Measurements from ENCODE around the gene PSG7.
"Not testable (repeated sequence)": the region's sequence is repeated elsewhere in the genome, so short reads cannot be mapped to it uniquely, and the experiment has no call there.

GRCh38 chr19:42913516-42913915 is 23.5 kb downstream of the PSG7 start:
- not testable (repeated sequence) for TF ChIP-seq POLR2A, CTCF, POLR2AphosphoS5 (IDR thresholded peaks at IDR 0.05)

Measured in gastroesophageal sphincter (tissue), 3 donors.